Measurements from ENCODE around the gene MAST3.

DNA sequence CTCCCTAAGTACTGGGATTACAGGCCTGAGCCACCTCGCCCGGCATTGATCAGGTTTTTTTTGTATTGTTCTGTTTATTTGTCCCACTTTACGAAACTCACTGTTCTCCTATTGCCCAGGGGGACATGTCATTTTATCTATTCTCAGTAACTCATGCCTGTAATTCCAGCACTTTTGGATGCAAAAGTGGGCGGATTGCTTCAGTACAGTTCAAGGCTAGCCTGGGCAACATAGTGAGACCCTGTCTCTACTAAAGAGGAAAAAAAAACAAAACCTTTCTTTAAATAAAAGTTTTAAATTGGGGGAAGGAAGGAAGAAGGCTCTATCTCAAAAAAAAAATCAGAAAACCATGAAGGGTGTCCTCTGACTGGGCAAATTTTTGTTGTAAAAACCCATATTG, 92.7 kb downstream of the MAST3 start:
- TF ChIP-seq POLR2A (IDR thresholded peaks at IDR 0.05) (no peak), POLR2AphosphoS5 (IDR thresholded peaks at IDR 0.05; ENCODE audit: insufficient read depth in 1 of 2, low read depth in 1 of 2) (no peak)
- TF ChIP-seq, protein P1, sequence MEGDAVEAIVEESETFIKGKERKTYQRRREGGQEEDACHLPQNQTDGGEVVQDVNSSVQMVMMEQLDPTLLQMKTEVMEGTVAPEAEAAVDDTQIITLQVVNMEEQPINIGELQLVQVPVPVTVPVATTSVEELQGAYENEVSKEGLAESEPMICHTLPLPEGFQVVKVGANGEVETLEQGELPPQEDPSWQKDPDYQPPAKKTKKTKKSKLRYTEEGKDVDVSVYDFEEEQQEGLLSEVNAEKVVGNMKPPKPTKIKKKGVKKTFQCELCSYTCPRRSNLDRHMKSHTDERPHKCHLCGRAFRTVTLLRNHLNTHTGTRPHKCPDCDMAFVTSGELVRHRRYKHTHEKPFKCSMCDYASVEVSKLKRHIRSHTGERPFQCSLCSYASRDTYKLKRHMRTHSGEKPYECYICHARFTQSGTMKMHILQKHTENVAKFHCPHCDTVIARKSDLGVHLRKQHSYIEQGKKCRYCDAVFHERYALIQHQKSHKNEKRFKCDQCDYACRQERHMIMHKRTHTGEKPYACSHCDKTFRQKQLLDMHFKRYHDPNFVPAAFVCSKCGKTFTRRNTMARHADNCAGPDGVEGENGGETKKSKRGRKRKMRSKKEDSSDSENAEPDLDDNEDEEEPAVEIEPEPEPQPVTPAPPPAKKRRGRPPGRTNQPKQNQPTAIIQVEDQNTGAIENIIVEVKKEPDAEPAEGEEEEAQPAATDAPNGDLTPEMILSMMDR (IDR thresholded peaks at IDR 0.05), result no peak

All from vagina (tissue), 2 donors.